HepG2 (cell line): ENCODE data around the gene TROAP. TPM values are rescaled to one million over a fixed set of nuclear protein-coding genes. Genes with fewer than 3 reads are reported as not detected.

ENCODE experiments used
- CREB3 ChIP-seq: sonication (generic); formaldehyde crosslinking; IDR thresholded peaks from 2 replicates; pipeline ENCODE4 v1.5.0; 2020; ENCODE audit warnings: missing genetic modification reagents
- CREM ChIP-seq, 2 experiments: sonication (generic) in 1 of 2; formaldehyde crosslinking in 1 of 2; IDR thresholded peaks; 2 replicates each; pipeline versions ENCODE4 v1.4.0 to v1.6.1; 2016 to 2020; ENCODE audit warnings: antibody characterized with exemption in 1 of 2, mild to moderate bottlenecking in 1 of 2, missing genetic modification reagents in 1 of 2
- HNRNPUL1 ChIP-seq: fragments of 200-400 bp; formaldehyde crosslinking; IDR thresholded peaks from 2 replicates; pipeline ENCODE4 v1.6.1; 2017; ENCODE audit warnings: low read depth, mild to moderate bottlenecking, low read length, moderate library complexity
- KLF6 ChIP-seq: IDR thresholded peaks from 2 replicates; pipeline ENCODE4 v1.8.0; 2016; ENCODE audit warnings: missing biosample characterization, missing genetic modification reagents
- NONO ChIP-seq, 2 experiments: fragments of 450-650 bp in 1 of 2; sonication (generic) in 1 of 2; formaldehyde crosslinking in 1 of 2; IDR thresholded peaks in 1 of 2; conservative IDR thresholded peaks in 1 of 2; 2 replicates each; pipeline versions ENCODE4 v1.6.1 to v1.8.0; 2017 to 2022; ENCODE audit warnings: mild to moderate bottlenecking in 1 of 2, missing genetic modification reagents in 1 of 2, moderate library complexity in 1 of 2
- NRL ChIP-seq: sonication (generic); formaldehyde crosslinking; IDR thresholded peaks from 2 replicates; pipeline ENCODE4 v1.5.0; 2020; ENCODE audit warnings: missing genetic modification reagents, mild to moderate bottlenecking, moderate library complexity, borderline replicate concordance
- STAG1 ChIP-seq: sonication (generic); formaldehyde crosslinking; IDR thresholded peaks from 2 replicates; pipeline ENCODE4 v1.4.0; 2020; ENCODE audit warnings: missing genetic modification reagents
- ZFP36L1 ChIP-seq: sonication (generic); formaldehyde crosslinking; IDR thresholded peaks from 2 replicates; pipeline ENCODE4 v1.8.0; 2022; ENCODE audit warnings: mild to moderate bottlenecking, missing genetic modification reagents, moderate library complexity
- ZNF10 ChIP-seq: sonication (generic); formaldehyde crosslinking; IDR thresholded peaks from 2 replicates; pipeline ENCODE4 v1.4.0; 2020; ENCODE audit warnings: mild to moderate bottlenecking, low read depth, missing genetic modification reagents, borderline replicate concordance
- ZNF24 ChIP-seq: fragments of 450-650 bp; IDR thresholded peaks from 2 replicates; pipeline ENCODE4 v1.6.1; 2017; ENCODE audit warnings: antibody characterized with exemption, mild to moderate bottlenecking
- ZNF407 ChIP-seq: sonication (generic); formaldehyde crosslinking; IDR thresholded peaks from one replicate; pipeline ENCODE4 v1.5.1; 2020; ENCODE audit warnings: mild to moderate bottlenecking, missing genetic modification reagents; ENCODE audit errors: not compliant biosample characterization
- ZNF777 ChIP-seq: sonication (generic); formaldehyde crosslinking; IDR thresholded peaks from 2 replicates; pipeline ENCODE4 v1.4.0; 2020; ENCODE audit warnings: missing genetic modification reagents
- ZNF792 ChIP-seq: IDR thresholded peaks from 2 replicates; pipeline ENCODE4 v1.6.1; 2016
- polyA plus RNA-seq, 8 experiments: library from polyadenylated mRNA; depleted of rRNA in 3 of 8; stranded (reverse) in 7 of 8; unstranded in 1 of 8; fragments of >200 nt; fragmentation: Illumina TruSeq in 4 of 8; extraction: Trizol in 4 of 8; gene quantifications; 2 replicates each; pipeline versions ENCODE4 v1.2.1 to v1.2.3, GENCODE V29; 2011 to 2016; ENCODE audit warnings: low read depth in 4 of 8, missing spikeins in 1 of 8, mixed read lengths in 1 of 8; ENCODE audit not compliant: insufficient read depth in 1 of 8
- total RNA-seq, 5 experiments: library from RNA; depleted of rRNA; stranded (reverse); fragments of >200 nt; fragmentation: Illumina TruSeq; extraction: Trizol; gene quantifications; 2 replicates each; pipeline ENCODE4 v1.2.3, GENCODE V29; 2016; ENCODE audit warnings: low read depth in 1 of 5
- TF ChIP-seq, protein P1 (sequence below): sonication (generic); formaldehyde crosslinking; IDR thresholded peaks from 2 replicates; pipeline ENCODE4 v1.4.0; 2020; ENCODE audit warnings: missing genetic modification reagents, mild to moderate bottlenecking, borderline replicate concordance
- TF ChIP-seq, protein P2 (sequence below): IDR thresholded peaks from 2 replicates; pipeline ENCODE4 v1.6.1; 2016

TROAP gene
- total and polyA plus RNA-seq, 2 of the 13 experiments (the other 11 are each of a cell fraction or from before 2014, with no cell fraction given), result 22.5 to 30.9 TPM

- TF ChIP-seq CREB3 (CRISPR knock-in tag) (no peak), ZNF777 (CRISPR knock-in tag) (no peak), NONO (IDR thresholded peaks at IDR 0.05) (no peak), NONO (CRISPR knock-in tag; conservative IDR thresholded peaks at IDR 0.05) (no peak), STAG1 (CRISPR knock-in tag) (peak; percentile 71), CREM (IDR thresholded peaks at IDR 0.05) (peak; percentile 51; the same call in 1 of the 2 replicates), CREM (CRISPR knock-in tag; IDR thresholded peaks at IDR 0.05) (no peak), ZNF24 (no peak), ZNF10 (no peak), ZNF407 (CRISPR knock-in tag) (no peak), NRL (CRISPR knock-in tag) (no peak), HNRNPUL1 (no peak), ZNF792 (CRISPR knock-in tag) (no peak), ZFP36L1 (CRISPR knock-in tag) (no peak), KLF6 (CRISPR knock-in tag) (no peak)
- TF ChIP-seq, protein P1, sequence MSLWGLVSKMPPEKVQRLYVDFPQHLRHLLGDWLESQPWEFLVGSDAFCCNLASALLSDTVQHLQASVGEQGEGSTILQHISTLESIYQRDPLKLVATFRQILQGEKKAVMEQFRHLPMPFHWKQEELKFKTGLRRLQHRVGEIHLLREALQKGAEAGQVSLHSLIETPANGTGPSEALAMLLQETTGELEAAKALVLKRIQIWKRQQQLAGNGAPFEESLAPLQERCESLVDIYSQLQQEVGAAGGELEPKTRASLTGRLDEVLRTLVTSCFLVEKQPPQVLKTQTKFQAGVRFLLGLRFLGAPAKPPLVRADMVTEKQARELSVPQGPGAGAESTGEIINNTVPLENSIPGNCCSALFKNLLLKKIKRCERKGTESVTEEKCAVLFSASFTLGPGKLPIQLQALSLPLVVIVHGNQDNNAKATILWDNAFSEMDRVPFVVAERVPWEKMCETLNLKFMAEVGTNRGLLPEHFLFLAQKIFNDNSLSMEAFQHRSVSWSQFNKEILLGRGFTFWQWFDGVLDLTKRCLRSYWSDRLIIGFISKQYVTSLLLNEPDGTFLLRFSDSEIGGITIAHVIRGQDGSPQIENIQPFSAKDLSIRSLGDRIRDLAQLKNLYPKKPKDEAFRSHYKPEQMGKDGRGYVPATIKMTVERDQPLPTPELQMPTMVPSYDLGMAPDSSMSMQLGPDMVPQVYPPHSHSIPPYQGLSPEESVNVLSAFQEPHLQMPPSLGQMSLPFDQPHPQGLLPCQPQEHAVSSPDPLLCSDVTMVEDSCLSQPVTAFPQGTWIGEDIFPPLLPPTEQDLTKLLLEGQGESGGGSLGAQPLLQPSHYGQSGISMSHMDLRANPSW (CRISPR knock-in tag), result no peak
- TF ChIP-seq, protein P2, sequence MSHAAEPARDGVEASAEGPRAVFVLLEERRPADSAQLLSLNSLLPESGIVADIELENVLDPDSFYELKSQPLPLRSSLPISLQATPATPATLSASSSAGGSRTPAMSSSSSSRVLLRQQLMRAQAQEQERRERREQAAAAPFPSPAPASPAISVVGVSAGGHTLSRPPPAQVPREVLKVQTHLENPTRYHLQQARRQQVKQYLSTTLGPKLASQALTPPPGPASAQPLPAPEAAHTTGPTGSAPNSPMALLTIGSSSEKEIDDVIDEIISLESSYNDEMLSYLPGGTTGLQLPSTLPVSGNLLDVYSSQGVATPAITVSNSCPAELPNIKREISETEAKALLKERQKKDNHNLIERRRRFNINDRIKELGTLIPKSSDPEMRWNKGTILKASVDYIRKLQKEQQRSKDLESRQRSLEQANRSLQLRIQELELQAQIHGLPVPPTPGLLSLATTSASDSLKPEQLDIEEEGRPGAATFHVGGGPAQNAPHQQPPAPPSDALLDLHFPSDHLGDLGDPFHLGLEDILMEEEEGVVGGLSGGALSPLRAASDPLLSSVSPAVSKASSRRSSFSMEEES (CRISPR knock-in tag), result no peak
These were observed 34.6 kb upstream of the TROAP start (continued) for GRCh38 chr12:49288412-49288853.
